Measurements from ENCODE around the gene CYTH3.

Gene CYTH3

DNA sequence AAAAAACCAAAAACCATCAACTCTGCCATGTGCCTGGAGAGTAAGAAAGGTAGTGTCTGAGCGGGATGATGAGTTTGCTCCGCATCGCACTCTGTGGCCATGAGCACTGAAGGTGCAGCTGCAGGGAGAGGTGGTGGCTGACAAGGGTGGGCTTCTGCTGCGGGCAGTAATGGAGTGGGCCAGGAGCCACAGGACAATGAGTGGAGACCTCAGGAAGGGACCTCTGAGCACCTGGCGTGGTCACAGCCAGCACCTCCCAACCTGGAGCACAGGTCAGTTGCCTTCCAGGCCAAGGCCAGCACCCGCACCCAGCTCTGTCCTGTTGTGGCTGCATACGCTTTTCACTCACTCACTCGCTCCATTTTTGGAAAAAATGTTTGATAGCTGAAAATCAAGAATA, 125.8 kb downstream of the CYTH3 start:
- no peak for DNase-seq

DNA sequence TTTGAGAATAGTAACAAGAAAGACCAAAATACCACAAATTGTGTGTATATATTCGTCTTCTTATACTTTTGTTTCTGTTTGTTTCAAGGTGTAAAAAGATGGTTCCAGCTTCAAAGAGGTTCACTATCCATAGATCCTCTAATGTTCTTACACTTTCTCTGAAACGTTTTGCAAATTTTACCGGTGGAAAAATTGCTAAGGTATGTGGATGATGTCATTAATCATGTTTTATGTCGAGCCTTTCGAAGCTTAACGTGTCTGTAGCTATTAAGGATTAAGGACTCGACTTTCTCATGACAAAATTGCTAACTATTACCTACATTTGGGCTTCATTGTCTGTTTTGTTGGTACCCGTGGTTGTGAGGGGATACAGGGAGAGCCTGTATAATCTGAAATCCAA, 128.4 kb downstream of the CYTH3 start:
- no peak for DNase-seq

DNA sequence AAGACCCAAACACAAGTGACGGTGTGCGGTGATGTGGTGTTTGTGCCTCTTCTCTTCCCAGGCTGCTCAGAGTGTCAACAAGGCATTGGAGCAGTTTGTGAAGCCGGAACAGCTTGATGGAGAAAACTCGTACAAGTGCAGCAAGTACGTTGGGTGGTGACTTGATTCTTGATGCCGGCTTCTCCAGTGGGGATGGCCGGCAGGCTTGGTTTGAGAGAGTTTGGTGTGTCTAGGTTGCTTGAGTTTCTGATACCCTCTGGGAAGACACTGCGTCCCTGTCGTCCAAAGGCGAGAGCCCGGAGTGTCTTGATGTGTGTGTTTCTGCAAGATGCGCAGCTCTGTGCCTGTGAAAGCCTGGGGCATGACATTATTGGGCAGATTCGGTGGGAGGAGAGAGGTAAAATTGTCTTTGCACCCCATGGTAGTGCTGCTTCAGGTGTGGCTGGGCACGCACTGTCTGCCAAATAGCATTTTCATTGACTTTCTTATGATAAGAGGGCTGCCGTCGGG, 129.5 kb downstream of the CYTH3 start:
- DNase-seq: no peak

DNA sequence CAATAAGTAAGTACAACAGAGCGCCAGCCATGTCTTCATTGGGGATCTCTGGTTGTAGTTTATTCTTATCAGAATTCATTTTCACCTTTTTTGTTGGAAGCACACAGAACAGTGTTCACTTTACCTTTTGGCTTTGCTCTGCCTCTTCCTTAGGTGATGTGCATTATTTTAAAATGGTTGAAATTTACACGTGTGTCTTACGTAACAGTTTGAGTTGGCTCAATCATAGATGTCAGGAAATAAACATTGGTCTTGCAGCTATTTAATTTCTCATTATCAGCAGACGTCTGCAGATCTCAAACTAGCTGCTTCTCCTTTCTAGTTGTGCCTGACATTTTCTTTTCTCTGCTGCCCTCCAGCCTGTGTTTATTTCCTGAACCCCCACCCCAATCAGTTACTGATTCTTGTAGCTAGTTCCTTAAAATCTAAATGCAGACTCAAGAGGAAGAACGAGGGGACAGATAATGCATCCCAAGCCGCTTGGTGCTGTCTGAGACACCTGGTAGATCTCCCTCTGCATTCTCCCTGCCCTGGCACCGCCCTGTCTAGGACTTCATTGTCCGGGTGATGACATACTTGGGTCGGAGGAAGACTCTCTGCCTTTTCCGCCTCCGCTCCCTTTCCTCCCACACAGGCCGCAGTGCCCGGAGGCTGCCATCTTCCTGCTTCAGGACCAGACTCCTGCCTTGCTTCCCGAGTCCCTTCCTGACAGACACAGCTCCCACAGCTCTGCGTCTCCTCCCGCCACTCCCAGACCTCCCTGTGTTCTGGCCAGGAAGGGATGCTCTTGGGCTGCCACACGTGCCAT, 133.0 kb downstream of the CYTH3 start:
- no peak for DNase-seq

DNA sequence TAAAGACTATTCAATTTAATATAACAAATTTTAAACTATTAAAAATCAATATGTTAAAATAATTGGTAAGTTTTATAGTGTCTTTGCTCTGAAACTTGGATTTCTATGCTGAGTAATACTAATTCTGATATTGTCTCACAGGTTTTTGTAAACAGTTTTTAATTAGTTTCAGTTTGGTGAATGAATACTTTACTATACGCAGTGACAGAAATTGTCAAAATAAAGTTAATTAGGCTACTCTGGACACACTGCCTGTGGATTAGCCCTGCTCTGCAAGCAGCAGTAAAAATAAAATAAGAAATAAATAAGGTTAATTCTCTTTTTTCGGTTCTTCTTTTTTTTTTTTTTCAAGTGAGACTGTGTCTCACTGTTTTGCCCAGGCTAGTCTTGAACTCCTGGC, 135.9 kb downstream of the CYTH3 start:
- no peak for DNase-seq

DNA sequence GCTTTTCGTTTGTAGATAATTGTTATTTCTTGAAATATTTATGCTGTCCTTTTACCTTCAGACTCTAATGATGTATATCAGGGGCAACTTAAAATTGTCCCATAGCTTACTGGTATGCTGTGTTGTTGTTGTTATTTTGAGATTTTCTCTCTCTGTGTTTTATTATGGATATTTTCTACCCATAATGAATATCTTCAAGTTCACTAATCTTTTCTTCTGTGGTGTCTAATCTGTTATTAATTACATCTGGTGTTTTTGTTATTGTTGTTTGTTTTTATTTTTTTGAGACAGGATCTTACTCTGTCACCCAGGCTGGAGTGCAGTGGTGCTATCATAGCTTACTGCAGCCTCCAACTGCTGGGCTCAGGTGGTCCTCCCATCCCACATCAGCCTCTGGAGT, 139.2 kb downstream of the CYTH3 start:
- DNase-seq: no peak

DNA sequence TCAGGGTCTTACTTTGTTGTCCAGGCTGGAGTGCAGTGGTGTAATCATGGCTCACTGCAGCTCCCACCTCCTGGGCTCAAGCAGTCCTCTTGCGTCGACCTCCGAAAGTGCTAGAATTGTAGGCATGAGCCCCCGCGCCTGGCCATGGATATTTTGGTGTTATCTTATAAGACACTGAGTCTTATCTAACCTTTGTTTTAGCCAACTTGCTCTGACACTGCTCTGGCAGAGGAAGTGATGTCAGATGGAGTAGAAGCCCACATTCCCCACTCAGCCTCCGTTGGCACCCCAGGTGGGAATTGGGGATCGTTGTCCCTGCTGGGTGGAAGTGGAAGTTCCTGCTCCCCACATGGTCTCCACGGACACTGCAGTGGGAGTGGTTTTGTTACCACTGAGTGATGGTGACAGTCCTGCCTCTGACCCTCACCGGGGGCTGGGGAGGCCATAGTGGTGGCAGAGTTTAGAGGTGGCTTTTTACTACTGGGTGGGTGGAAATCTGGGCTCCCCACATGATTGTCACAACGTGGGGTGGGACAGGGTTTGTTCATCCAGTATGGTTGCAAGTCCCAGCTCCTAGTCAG, 142.3 kb downstream of the CYTH3 start:
- no peak for DNase-seq

DNA sequence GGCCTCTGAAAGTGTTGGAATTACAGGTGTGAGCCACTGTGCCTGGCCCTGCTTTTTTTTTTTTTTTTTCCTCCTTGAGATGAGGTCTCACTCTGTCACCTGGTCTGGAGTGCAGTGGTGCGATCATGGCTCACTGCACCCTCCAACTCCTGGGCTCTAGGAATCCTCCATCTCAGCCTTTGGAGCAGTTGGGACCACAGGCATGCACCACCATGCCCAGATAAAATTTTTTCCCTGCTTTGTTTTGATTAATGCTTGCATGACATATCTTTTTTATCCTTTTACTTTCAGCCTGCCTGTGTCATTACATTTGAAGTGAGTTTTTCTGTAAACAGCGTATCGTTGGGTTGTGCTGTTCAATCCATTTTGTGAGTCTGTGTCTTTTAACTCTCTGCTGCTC, 144.2 kb downstream of the CYTH3 start:
- DNase-seq: no peak

DNA sequence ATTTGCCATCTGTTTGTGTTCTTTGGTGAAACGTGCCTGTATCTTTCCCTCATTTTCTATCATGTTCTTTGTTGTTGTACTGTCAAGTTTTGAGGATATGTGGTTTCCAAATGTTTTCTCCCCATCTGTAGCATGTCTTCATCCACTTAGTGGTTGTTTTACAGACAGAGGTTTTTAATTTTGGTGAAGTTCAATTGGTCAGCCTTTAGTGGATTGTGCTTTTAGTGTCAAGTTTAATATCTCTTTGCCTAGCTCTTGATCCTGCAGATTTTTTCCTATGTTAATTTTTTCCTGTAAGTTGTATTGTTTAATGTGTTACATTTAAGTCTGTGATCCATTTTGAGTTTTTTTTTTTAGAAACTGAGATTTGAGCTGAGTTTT, 145.3 kb downstream of the CYTH3 start:
- DNase-seq: no peak

DNA sequence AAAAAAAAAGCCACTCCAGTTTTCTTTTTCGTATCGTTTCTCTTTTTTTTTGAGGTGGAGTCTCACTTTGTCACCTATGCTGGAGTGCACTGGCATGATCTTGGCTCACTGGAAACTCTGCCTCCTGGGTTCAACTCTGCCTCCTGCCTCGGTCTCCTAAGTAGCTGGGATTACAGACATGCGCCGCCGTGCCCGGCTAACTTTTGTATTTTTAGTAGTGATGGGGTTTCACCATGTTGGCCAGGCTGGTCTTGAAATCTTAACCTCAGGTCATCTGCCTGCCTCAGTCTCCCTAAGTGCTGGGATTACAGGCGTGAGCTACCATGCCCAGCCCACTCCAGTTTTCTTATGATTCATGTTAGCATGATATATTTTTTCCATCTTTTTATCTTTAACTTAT, 148.6 kb downstream of the CYTH3 start:
- DNase-seq: no peak

DNA sequence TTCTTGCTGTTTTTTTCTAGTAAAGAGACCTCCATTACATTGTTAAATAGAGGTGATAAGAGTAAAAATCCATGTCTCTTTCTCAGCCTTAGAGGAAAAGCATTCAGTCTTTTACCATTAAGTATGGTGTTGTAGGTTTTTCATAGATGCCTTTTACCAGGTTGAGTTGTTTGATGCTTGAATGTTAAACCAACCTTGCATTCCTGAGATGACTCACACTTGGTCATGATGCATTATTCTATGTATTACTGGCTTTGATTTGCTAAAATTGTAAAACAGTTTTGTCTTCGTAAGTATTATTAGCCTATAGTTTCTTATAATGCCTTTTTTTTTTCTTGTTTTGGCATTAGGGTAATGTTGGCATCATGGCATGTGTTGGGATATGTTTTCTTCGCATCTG, 151.3 kb downstream of the CYTH3 start:
- no peak for DNase-seq

DNA sequence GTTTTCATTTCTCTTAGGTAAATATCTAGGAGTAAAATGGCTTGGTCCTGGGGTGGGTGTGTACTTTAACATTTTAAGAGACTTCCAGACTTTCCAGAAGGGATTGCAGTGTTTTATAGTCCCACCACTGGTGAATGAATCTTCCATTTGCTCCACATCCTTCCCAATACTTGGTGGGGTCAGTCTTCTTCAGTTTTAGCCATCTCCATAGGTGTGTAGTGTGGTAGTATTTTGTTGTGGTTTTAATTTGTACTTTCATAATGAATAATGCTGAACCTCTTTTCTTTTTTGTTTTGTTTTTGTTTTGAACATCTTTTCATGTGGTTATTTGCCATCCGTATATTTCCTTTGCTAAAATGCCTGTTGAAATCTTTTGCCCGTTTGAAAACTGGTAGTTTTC, 154.9 kb downstream of the CYTH3 start:
- no peak for DNase-seq

DNA sequence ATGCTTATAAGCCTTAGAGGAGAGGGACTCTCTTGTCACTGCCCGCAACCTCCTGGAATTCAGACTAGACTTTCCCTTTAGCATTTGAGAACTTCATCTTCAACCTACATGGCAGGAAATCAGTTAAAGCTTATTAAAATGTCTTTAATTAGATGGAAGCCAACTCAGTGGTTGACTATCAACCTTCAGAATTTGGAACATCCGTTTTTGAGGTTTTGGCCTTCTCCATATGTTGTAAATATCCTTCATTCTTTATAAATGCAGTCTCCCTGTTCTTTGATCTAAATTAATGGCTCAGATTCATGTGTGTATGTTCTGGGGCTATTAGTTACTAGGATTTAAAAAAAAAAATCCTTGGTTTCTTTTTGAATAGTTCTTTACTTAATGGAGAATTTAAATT, 156.2 kb downstream of the CYTH3 start:
- no peak for DNase-seq
